ENCODE measurements around the gene VILL.

VILL gene

GRCh38 chr3:38007754-38008090, 17.1 kb downstream of the VILL start:
- TF ChIP-seq EZH2phosphoT487 (IDR thresholded peaks at IDR 0.05; ENCODE audit: low read length) (no peak), CTCF (IDR thresholded peaks at IDR 0.05; ENCODE audit: low read length) (no peak), EZH2 (optimal IDR thresholded peaks at IDR 0.05; ENCODE audit: low read depth, low read length) (no peak)
- Histone ChIP-seq H3F3A (ENCODE audit: insufficient read depth, low read length) (no peaks in the 10 kb centered on the region), H3K36me3 (replicated peaks; ENCODE audit: insufficient read depth, low read length) (no peaks in the 10 kb centered on the region), H3K9me3 (replicated peaks; ENCODE audit: insufficient read depth, low read length) (no peaks in the 10 kb centered on the region), H3K27ac (ENCODE audit: low read length) (no peak overlapping the region), H4K20me1 (ENCODE audit: insufficient read depth, low read length) (no peaks in the 10 kb centered on the region), H3K9ac (ENCODE audit: low read length) (no peak overlapping the region), H3K4me1 (ENCODE audit: low read length) (no peaks in the 10 kb centered on the region), H3K4me2 (ENCODE audit: low read depth, low read length) (no peak overlapping the region), H2AFZ (ENCODE audit: low read length) (no peak overlapping the region), H3K4me3 (ENCODE audit: low read length) (no peak overlapping the region), H3K79me2 (ENCODE audit: low read length) (no peaks in the 10 kb centered on the region), H3K9me2 (replicated peaks; ENCODE audit: insufficient read depth, low read length) (no peaks in the 10 kb centered on the region), H3K27me3 (replicated peaks; ENCODE audit: insufficient read depth, low read length) (no peaks in the 10 kb centered on the region)
- no peak for DNase-seq

GRCh38 chr3:38008191-38008701, 17.7 kb downstream of the VILL start:
- Histone ChIP-seq H3K27me3 (replicated peaks; ENCODE audit: insufficient read depth, low read length) (no peaks in the 10 kb centered on the region), H3F3A (ENCODE audit: insufficient read depth, low read length) (no peaks in the 10 kb centered on the region), H3K9ac (ENCODE audit: low read length) (no peak overlapping the region), H3K79me2 (ENCODE audit: low read length) (no peaks in the 10 kb centered on the region), H3K9me3 (replicated peaks; ENCODE audit: insufficient read depth, low read length) (no peaks in the 10 kb centered on the region), H3K9me2 (replicated peaks; ENCODE audit: insufficient read depth, low read length) (no peaks in the 10 kb centered on the region), H3K4me3 (ENCODE audit: low read length) (no peak overlapping the region), H3K4me1 (ENCODE audit: low read length) (no peaks in the 10 kb centered on the region), H2AFZ (ENCODE audit: low read length) (no peak overlapping the region), H3K27ac (ENCODE audit: low read length) (no peak overlapping the region), H3K4me2 (ENCODE audit: low read depth, low read length) (no peak overlapping the region), H3K36me3 (replicated peaks; ENCODE audit: insufficient read depth, low read length) (no peaks in the 10 kb centered on the region), H4K20me1 (ENCODE audit: insufficient read depth, low read length) (no peaks in the 10 kb centered on the region)
- no peak for DNase-seq
- no peak for TF ChIP-seq EZH2phosphoT487 (IDR thresholded peaks at IDR 0.05; ENCODE audit: low read length)
- TF ChIP-seq EZH2 (optimal IDR thresholded peaks at IDR 0.05; ENCODE audit: low read depth, low read length): no peak
- no peak for TF ChIP-seq CTCF (IDR thresholded peaks at IDR 0.05; ENCODE audit: low read length)

- DNase-seq: no peak
- no peaks in the 10 kb centered on the region for H3K36me3 ChIP-seq (replicated peaks; ENCODE audit: insufficient read depth, low read length)
- H3F3A ChIP-seq (ENCODE audit: insufficient read depth, low read length): no peaks in the 10 kb centered on the region
- no peaks in the 10 kb centered on the region for H3K9me3 ChIP-seq (replicated peaks; ENCODE audit: insufficient read depth, low read length)
- TF ChIP-seq CTCF (IDR thresholded peaks at IDR 0.05; ENCODE audit: low read length): no peak
- no peak for TF ChIP-seq EZH2 (optimal IDR thresholded peaks at IDR 0.05; ENCODE audit: low read depth, low read length)
- TF ChIP-seq EZH2phosphoT487 (IDR thresholded peaks at IDR 0.05; ENCODE audit: low read length): no peak
- no peaks in the 10 kb centered on the region for H4K20me1 ChIP-seq (ENCODE audit: insufficient read depth, low read length)
- H3K9me2 ChIP-seq (replicated peaks; ENCODE audit: insufficient read depth, low read length): no peaks in the 10 kb centered on the region
- H3K4me1 ChIP-seq (ENCODE audit: low read length): no peaks in the 10 kb centered on the region
- no peak overlapping the region for H3K27ac ChIP-seq (ENCODE audit: low read length)
- H3K27me3 ChIP-seq (replicated peaks; ENCODE audit: insufficient read depth, low read length): no peaks in the 10 kb centered on the region
- H3K9ac ChIP-seq (ENCODE audit: low read length): no peak overlapping the region
- no peak overlapping the region for H2AFZ ChIP-seq (ENCODE audit: low read length)
- H3K4me3 ChIP-seq (ENCODE audit: low read length): no peak overlapping the region
- no peaks in the 10 kb centered on the region for H3K79me2 ChIP-seq (ENCODE audit: low read length)
- no peak overlapping the region for H3K4me2 ChIP-seq (ENCODE audit: low read depth, low read length)
These were observed 18.5 kb downstream of the VILL start for GRCh38 chr3:38008971-38009580.
